ENCODE measurements around the gene GTSF1L. TPM values are rescaled to one million over a fixed set of nuclear protein-coding genes. Genes with fewer than 3 reads are reported as not detected.

GTSF1L gene
- total RNA-seq, 1 donor from 2014 or later = not detected

DNA sequence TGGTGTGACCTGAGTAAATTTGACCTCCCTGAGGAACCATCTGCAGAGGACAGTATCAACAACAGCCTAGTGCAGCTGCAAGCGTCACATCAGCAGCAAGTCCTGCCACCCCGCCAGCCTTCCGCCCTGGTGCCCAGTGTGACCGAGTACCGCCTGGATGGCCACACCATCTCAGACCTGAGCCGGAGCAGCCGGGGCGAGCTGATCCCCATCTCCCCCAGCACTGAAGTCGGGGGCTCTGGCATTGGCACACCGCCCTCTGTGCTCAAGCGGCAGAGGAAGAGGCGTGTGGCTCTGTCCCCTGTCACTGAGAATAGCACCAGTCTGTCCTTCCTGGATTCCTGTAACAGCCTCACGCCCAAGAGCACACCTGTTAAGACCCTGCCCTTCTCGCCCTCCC is 24.3 kb downstream of the GTSF1L start:
- Histone ChIP-seq H3K4me1 (no peaks in the 10 kb centered on the region), H3K27ac (no peak overlapping the region), H3K9me3 (no peaks in the 10 kb centered on the region), H3K36me3 (no peaks in the 10 kb centered on the region), H3K4me3 (no peak overlapping the region), H3K27me3 (ENCODE audit: low read depth) (no peaks in the 10 kb centered on the region)
- TF ChIP-seq, protein P1, sequence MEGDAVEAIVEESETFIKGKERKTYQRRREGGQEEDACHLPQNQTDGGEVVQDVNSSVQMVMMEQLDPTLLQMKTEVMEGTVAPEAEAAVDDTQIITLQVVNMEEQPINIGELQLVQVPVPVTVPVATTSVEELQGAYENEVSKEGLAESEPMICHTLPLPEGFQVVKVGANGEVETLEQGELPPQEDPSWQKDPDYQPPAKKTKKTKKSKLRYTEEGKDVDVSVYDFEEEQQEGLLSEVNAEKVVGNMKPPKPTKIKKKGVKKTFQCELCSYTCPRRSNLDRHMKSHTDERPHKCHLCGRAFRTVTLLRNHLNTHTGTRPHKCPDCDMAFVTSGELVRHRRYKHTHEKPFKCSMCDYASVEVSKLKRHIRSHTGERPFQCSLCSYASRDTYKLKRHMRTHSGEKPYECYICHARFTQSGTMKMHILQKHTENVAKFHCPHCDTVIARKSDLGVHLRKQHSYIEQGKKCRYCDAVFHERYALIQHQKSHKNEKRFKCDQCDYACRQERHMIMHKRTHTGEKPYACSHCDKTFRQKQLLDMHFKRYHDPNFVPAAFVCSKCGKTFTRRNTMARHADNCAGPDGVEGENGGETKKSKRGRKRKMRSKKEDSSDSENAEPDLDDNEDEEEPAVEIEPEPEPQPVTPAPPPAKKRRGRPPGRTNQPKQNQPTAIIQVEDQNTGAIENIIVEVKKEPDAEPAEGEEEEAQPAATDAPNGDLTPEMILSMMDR (IDR thresholded peaks at IDR 0.05) = no peak
- DNase-seq = no peak
- intact Hi-C loops (cut with DNase I) = no loop called here
- no peak for ATAC-seq

DNA sequence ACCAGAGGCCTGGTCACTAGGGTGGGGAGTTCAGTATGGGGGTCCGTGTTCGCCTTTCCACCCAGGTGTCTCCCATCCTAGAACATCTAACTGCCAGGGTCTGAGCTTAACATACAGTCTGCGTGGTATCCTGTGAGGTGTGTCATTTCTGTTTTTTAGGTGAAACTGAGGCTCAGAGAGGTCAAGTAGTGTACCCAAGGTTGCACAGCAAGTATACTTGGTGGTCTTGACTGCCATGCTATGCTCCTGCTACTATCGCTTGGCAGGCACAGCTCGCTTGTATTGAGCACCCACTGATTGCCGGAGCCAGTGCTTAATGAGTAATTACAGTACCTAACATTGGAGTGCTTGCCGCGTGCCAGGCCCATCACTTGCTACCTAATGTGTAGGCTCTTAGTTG is 26.2 kb downstream of the GTSF1L start:
- Histone ChIP-seq H3K36me3 (no peaks in the 10 kb centered on the region), H3K4me3 (no peak overlapping the region), H3K27me3 (ENCODE audit: low read depth) (no peaks in the 10 kb centered on the region), H3K9me3 (no peaks in the 10 kb centered on the region), H3K27ac (no peak overlapping the region), H3K4me1 (no peaks in the 10 kb centered on the region)
- intact Hi-C loops (cut with DNase I) = no loop called here
- ATAC-seq = no peak
- TF ChIP-seq, protein P1 (IDR thresholded peaks at IDR 0.05) = no peak
- no peak for DNase-seq

DNA sequence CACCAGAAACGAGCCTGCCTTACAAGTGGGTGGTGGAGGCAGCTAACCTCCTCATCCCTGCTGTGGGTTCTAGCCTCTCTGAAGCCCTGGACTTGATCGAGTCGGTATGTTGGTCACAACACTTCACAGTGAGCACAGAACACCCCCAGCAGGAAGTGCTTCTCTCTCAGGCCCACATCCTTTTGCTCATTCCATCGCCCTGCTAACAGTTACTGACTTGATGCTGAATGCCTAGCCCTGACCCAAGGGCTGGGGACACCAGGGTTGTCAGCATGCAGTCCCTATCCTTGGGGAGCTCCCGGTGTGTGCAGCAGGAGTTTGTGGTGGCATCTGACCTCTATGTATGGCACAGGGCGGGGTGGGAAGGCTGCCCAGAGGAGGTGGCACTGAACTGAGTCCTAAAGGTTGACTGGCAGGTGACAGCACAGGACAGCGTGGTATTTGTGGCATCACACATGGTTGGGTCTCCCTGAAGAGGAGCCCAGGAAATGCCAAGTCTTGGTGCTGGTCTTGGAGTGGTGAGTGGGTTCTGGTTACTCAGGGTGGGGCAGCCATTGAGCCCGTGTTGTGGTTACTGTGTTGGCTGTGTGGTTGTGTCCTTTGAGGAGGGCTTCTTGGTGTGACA is 26.7 kb downstream of the GTSF1L start:
- Histone ChIP-seq H3K9me3 (no peaks in the 10 kb centered on the region), H3K36me3 (no peaks in the 10 kb centered on the region), H3K4me3 (no peak overlapping the region), H3K27me3 (ENCODE audit: low read depth) (no peaks in the 10 kb centered on the region), H3K27ac (no peak overlapping the region), H3K4me1 (no peaks in the 10 kb centered on the region)
- ATAC-seq = peak in 1 of 2 donors; percentile 20
- TF ChIP-seq, protein P1 (IDR thresholded peaks at IDR 0.05) = no peak
- no peak for DNase-seq
- intact Hi-C loops (cut with DNase I) = no loop called here

DNA sequence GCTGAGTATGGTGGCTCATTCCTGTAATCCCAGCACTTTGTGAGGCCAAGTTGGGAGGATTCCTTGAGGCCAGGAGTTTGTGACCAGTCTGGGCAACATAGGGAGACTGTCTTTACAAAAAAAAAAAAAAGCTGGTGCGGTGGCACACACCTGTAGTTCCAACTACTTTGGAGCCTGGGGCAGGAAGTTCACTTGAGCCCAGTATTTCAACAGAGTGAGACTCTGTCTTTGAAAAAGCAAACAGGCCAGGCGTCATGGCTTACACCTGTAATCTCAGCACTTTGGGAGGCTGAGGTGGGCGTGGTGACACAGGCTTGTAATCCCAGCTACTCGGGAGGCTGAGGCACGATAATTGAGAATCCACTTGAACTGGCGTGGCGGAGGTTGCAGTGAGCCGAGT is 31.2 kb downstream of the GTSF1L start:
- Histone ChIP-seq H3K4me3 (no peak overlapping the region), H3K9me3 (no peaks in the 10 kb centered on the region), H3K4me1 (no peaks in the 10 kb centered on the region), H3K36me3 (no peaks in the 10 kb centered on the region), H3K27me3 (ENCODE audit: low read depth) (no peaks in the 10 kb centered on the region), H3K27ac (no peak overlapping the region)
- intact Hi-C loops (cut with DNase I) = no loop called here
- DNase-seq = no peak
- no peak for ATAC-seq
- TF ChIP-seq, protein P1 (IDR thresholded peaks at IDR 0.05) = no peak

DNA sequence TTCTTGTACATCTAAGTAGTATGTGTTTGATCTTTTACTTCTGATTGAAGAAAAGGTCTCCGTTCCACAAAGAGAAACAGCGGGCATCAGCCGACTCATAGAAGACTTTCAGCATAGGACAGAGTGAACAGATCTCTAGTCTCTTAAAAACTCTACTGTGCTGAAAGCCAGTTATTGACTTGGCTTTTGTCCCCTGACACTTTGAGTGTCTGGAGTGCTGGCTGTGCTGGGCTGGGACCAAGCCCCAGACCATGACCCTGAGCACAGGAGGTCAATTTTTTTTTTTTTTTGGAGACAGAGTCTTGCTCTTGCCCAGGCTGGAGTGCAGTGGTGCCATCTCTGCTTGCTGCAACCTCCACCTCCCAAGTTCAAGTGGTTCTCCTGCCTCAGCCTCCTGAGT is 32.0 kb downstream of the GTSF1L start:
- TF ChIP-seq, protein P1 (IDR thresholded peaks at IDR 0.05) = no peak
- intact Hi-C loops (cut with DNase I) = no loop called here
- no peaks in the 10 kb centered on the region for H3K4me1 ChIP-seq
- DNase-seq = no peak
- H3K27ac ChIP-seq = no peak overlapping the region
- H3K36me3 ChIP-seq = no peaks in the 10 kb centered on the region
- no peaks in the 10 kb centered on the region for H3K27me3 ChIP-seq (ENCODE audit: low read depth)
- no peak overlapping the region for H3K4me3 ChIP-seq
- no peak for ATAC-seq
- H3K9me3 ChIP-seq = no peaks in the 10 kb centered on the region
